Chondrocyte (in vitro differentiated cells): ENCODE data around the gene PAK1. TPM values are rescaled to one million over a fixed set of nuclear protein-coding genes. Genes with fewer than 3 reads are reported as not detected.

ENCODE experiments used
- DNase-seq: peaks from one replicate; pipeline ENCODE4 v3.0.0; 2021; ENCODE audit warnings: mixed read lengths, low spot score
- H3K27ac Mint-ChIP-seq: one replicate; pipeline ENCODE4 v1.8.0; 2021; ENCODE audit warnings: mild to moderate bottlenecking, moderate library complexity, mixed read lengths; ENCODE audit not compliant: unreplicated experiment
- H3K27me3 Mint-ChIP-seq: 2 replicates; pipeline ENCODE4 v1.8.0; 2021; ENCODE audit warnings: low read depth, mixed read lengths
- H3K36me3 Mint-ChIP-seq: 2 replicates; pipeline ENCODE4 v1.8.0; 2021; ENCODE audit warnings: low read depth, mixed read lengths
- H3K4me1 Mint-ChIP-seq: 2 replicates; pipeline ENCODE4 v1.8.0; 2021; ENCODE audit warnings: low read depth, mild to moderate bottlenecking, mixed read lengths
- H3K4me3 Mint-ChIP-seq: one replicate; pipeline ENCODE4 v1.8.0; 2021; ENCODE audit warnings: mild to moderate bottlenecking, moderate library complexity, mixed read lengths; ENCODE audit not compliant: unreplicated experiment
- H3K9me3 Mint-ChIP-seq: 2 replicates; pipeline ENCODE4 v1.8.0; 2021; ENCODE audit warnings: low read depth, mixed read lengths
- CTCF ChIP-seq: fragments of 200-600 bp; sonication (generic); IDR thresholded peaks from 2 replicates; pipeline ENCODE4 v1.5.0; 2021; ENCODE audit warnings: antibody characterized with exemption, mild to moderate bottlenecking, moderate library complexity
- total RNA-seq: library from RNA; stranded (reverse); gene quantifications from 3 replicates; pipeline ENCODE4 v1.2.1, GENCODE V29; 2021

Gene PAK1
- total RNA-seq, 1 donor from 2014 or later, result 28.2 TPM

DNA sequence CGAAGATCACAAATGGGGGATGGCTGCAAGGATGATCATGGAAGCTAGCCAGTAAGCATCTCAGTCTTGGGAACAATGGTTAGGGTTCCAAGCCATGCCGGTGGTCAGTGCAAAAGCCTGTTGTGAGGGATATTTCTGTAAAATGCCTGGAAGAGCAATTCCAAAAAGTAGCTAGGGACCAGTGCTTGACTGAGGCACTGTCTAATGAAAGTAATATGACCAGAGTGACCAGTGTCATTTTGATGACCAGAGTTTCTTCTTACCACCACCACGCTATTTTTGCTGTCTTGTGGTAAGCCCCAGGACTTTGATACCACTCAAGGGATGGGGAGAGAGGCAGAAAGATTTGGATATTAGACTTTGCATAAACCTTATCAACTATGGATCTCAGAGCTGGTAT, 190.8 kb downstream of the PAK1 start:
- Mint-ChIP-seq H3K36me3 (no peaks in the 10 kb centered on the region), H3K4me1 (peaks cover 15% of the 10 kb centered on the region), H3K27me3 (no peaks in the 10 kb centered on the region), H3K4me3 (no peak overlapping the region), H3K27ac (no peak overlapping the region), H3K9me3 (peaks cover 6% of the 10 kb centered on the region)
- no peak for DNase-seq
- TF ChIP-seq CTCF, result no peak

GRCh38 chr11:77278595-77279506, 195.0 kb downstream of the PAK1 start:
- no peak for DNase-seq
- peaks cover 6% of the 10 kb centered on the region for H3K9me3 Mint-ChIP-seq
- H3K27ac Mint-ChIP-seq, result no peak overlapping the region
- no peaks in the 10 kb centered on the region for H3K36me3 Mint-ChIP-seq
- no peak overlapping the region for H3K4me3 Mint-ChIP-seq
- H3K27me3 Mint-ChIP-seq, result no peaks in the 10 kb centered on the region
- peaks cover 6% of the 10 kb centered on the region for H3K4me1 Mint-ChIP-seq
- no peak for TF ChIP-seq CTCF

- no peak for DNase-seq
- peaks cover 6% of the 10 kb centered on the region for H3K9me3 Mint-ChIP-seq
These were observed 197.6 kb downstream of the PAK1 start for GRCh38 chr11:77276271-77276670.

More at GRCh38 chr11:77276271-77276670, 197.6 kb downstream of the PAK1 start:
- peaks cover 6% of the 10 kb centered on the region for H3K4me1 Mint-ChIP-seq
- no peak for TF ChIP-seq CTCF
- no peaks in the 10 kb centered on the region for H3K36me3 Mint-ChIP-seq
- no peak overlapping the region for H3K27ac Mint-ChIP-seq
- peaks cover 2% of the 10 kb centered on the region for H3K27me3 Mint-ChIP-seq
- H3K4me3 Mint-ChIP-seq, result no peak overlapping the region

Other genes starting within 250 kb of the PAK1 start
- not detected in 3 replicates for gene GDPD4, start 172.4 kb downstream of the PAK1 start, total RNA-seq
- 1.5 to 2.1 TPM (median 1.6 TPM) in 3 replicates for gene AQP11, start 115.9 kb upstream of the PAK1 start, total RNA-seq
- gene CLNS1A, start 163.7 kb upstream of the PAK1 start, total RNA-seq, result 60.1 to 80.1 TPM (median 70.3 TPM) in 3 replicates